Stomach (tissue), 9 donors: ENCODE results near the gene ATP6V0C. TPM values are rescaled to one million over a fixed set of nuclear protein-coding genes. Genes with fewer than 3 reads are reported as not detected.
"Not testable (repeated sequence)": the region's sequence is repeated elsewhere in the genome, so short reads cannot be mapped to it uniquely, and the experiment has no call there.

ENCODE experiments used
- DNase-seq, 2 donors: peaks; one replicate each; pipeline versions ENCODE4 v3.0.0 to v3.0.0-alpha.2; 2013 to 2019
- H3K27ac ChIP-seq, 5 donors: fragments of 200-600 bp in 4 of 5; sonication (generic) in 4 of 5; one replicate each; pipeline ENCODE4 v1.5.1; 2013 to 2019; ENCODE audit warnings: mild to moderate bottlenecking in 1 of 5, moderate library complexity in 1 of 5
- H3K27me3 ChIP-seq, 3 donors: fragments of 200-600 bp; sonication (generic); one replicate each; pipeline ENCODE4 v1.5.1; 2017 to 2019; ENCODE audit warnings: mixed run types in 1 of 3
- H3K36me3 ChIP-seq, 4 donors: fragments of 200-600 bp; sonication (generic); 1 replicate in 3 of 4; 2 replicates in 1 of 4; pipeline ENCODE4 v1.5.1; 2016 to 2019
- H3K4me1 ChIP-seq, 4 donors: fragments of 200-600 bp; sonication (generic); one replicate each; pipeline ENCODE4 v1.5.1; 2016 to 2019
- H3K4me3 ChIP-seq, 4 donors: fragments of 200-600 bp; sonication (generic) in 3 of 4; one replicate each; pipeline ENCODE4 v1.5.1; 2016 to 2019; ENCODE audit warnings: mild to moderate bottlenecking in 1 of 4
- H3K9me3 ChIP-seq, 4 donors: fragments of 200-600 bp; sonication (generic); one replicate each; pipeline ENCODE4 v1.5.1; 2016 to 2019
- EP300 ChIP-seq: sonication (generic); formaldehyde crosslinking; IDR thresholded peaks from one replicate; pipeline ENCODE4 v1.6.1; 2017; ENCODE audit warnings: antibody characterized with exemption
- POLR2A ChIP-seq, 4 donors: fragments of 450-650 bp; IDR thresholded peaks; one replicate each; pipeline ENCODE4 v1.6.1; 2016; ENCODE audit warnings: antibody characterized with exemption in 4 of 4, control low read depth in 2 of 4, mild to moderate bottlenecking in 1 of 4, moderate library complexity in 1 of 4
- POLR2AphosphoS5 ChIP-seq, 3 donors: sonication (generic); formaldehyde crosslinking; IDR thresholded peaks; one replicate each; pipeline ENCODE4 v1.6.1; 2016; ENCODE audit warnings: antibody characterized with exemption in 3 of 3
- WGBS, 5 donors: extraction: QIAGEN DNeasy Blood & Tissue Kit in 3 of 5; methylation state at CpG; one replicate each; pipeline versions ENCODE4 v1.1.5 to v1.1.7; 2013 to 2018; 5-methylcytosine and 5-hydroxymethylcytosine counted together
- intact Hi-C: fragments of 100-400 bp; cut with DNase I; formaldehyde crosslinking; loops from one replicate; pipeline ENCODE4 v1.15.1; 2023; ENCODE audit warnings: low total_unique reads
- polyA plus RNA-seq, 3 donors: library from polyadenylated mRNA; stranded (reverse); fragments of 200-250 nt; gene quantifications; one replicate each; pipeline ENCODE4 v1.2.3, GENCODE V29; 2013
- total RNA-seq, 5 donors: library from RNA; depleted of rRNA; stranded (reverse); fragments of >200 nt; gene quantifications; one replicate each; pipeline versions ENCODE4 v1.1.0 to v1.2.3, GENCODE V29; 2014 to 2016
- TF ChIP-seq, protein P1 (sequence below), 7 experiments: fragments of 450-650 bp in 4 of 7; fragments of 200-600 bp in 3 of 7; sonication (generic) in 3 of 7; IDR thresholded peaks; one replicate each; pipeline ENCODE4 v1.5.1; 2016 to 2019; ENCODE audit warnings: antibody characterized with exemption in 7 of 7, control low read depth in 2 of 7, mild to moderate bottlenecking in 1 of 7
- donor health status: healthy with polysubstance abuse.
- donor health status: Bipolar disorder and iron deficiency.
- donor health status: healthy.

Gene ATP6V0C
- total and polyA plus RNA-seq, 8 donors, result 8.1 to 169 (median 75.3) TPM

DNA sequence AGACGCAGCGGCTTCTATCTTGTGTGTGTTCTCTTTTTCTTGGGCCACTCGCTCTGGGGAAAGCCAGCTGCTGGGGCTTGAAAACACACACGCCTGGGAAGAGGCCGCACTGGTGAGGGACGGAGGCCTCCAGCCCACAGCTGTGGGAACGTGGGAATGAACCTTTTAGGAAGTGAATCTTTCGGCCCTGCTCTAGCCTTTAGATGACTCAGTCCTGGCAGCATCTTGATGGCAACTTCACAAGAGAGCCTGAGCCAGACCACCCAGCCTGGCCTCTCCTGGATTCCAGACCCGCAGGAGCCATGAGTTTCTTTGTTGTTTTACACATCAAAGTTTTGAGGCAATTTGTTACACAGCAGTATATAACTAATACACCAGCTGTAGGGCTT, 21.9 kb downstream of the ATP6V0C start:
- H3K36me3 ChIP-seq, result peaks cover 0 to 7% (median 0%) of the 10 kb centered on the region in 4 donors
- 51 to 82% (median 77%) methylated on average over 9 of the region's 9 CpGs for WGBS, 5 donors
- TF ChIP-seq, protein P1, sequence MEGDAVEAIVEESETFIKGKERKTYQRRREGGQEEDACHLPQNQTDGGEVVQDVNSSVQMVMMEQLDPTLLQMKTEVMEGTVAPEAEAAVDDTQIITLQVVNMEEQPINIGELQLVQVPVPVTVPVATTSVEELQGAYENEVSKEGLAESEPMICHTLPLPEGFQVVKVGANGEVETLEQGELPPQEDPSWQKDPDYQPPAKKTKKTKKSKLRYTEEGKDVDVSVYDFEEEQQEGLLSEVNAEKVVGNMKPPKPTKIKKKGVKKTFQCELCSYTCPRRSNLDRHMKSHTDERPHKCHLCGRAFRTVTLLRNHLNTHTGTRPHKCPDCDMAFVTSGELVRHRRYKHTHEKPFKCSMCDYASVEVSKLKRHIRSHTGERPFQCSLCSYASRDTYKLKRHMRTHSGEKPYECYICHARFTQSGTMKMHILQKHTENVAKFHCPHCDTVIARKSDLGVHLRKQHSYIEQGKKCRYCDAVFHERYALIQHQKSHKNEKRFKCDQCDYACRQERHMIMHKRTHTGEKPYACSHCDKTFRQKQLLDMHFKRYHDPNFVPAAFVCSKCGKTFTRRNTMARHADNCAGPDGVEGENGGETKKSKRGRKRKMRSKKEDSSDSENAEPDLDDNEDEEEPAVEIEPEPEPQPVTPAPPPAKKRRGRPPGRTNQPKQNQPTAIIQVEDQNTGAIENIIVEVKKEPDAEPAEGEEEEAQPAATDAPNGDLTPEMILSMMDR (IDR thresholded peaks at IDR 0.05), result no peak
- TF ChIP-seq EP300, result no peak
- TF ChIP-seq POLR2AphosphoS5 (IDR thresholded peaks at IDR 0.05), result no peak
- no peak for TF ChIP-seq POLR2A (IDR thresholded peaks at IDR 0.05)
- intact Hi-C loops, result loop anchor here (10.0 kb wide), 1 partner anchor 59 kb away; no protein-coding TSS in a partner anchor
- H3K9me3 ChIP-seq, result no peaks in the 10 kb centered on the region
- peaks cover 41 to 56% (median 46%) of the 10 kb centered on the region in 4 donors for H3K4me1 ChIP-seq
- peak in 1 of 2 donors; percentile 36 for DNase-seq
- H3K4me3 ChIP-seq, result no peak overlapping the region
- no peaks in the 10 kb centered on the region for H3K27me3 ChIP-seq
- peak overlapping the region; percentile 18 to 97 (median 89) for H3K27ac ChIP-seq

DNA sequence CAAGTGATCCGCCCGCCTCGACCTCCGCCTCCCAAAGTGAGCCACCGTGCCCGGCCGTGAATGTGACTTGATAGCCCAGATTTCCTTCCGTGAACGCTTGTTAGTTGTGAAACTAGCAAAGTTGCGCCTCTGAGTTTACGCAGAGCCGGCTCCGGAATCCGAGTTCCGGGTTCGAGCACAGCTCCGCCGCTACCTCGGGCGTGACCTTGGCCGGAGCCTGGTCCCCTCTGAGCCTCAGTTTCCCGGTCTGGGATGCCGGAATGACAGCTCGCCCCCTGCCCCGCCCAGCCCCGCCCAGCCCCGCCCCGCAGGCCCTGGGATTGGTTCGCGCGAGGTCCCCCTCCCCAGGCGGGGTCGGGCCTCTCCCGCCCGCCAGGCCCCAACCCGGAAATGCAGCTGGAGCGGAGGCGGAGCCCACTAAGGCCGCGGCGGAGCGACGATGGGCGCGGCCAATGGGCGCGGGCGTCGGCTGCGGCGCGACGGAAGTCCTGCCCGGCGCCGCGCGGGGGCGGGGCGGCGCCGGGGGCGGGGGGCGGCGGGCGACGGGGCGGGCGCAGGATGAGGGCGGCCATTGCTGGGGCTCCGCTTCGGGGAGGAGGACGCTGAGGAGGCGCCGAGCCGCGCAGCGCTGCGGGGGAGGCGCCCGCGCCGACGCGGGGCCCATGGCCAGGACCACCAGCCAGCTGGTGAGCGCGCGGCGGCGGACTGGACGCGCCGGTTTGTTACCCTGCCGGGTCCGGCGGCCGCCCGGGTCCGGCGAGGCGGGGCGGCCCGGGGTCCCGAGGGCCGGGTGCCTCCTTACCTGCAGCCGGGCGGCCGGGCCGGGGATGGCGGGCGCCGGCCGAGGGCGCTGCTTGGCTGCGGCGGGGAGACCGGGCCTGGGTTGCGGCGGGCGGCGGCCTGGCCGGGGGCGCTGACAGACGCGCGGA, 24.0 kb downstream of the ATP6V0C start, which contains the start of gene PDPK1:
TSS of gene PDPK1 (plus strand) at position 571 of the 929 bp plus-strand sequence. CDS start at position 663, 92 bp downstream.
- peaks cover 39 to 60% (median 47%) of the 10 kb centered on the region in 4 donors for H3K4me1 ChIP-seq
- peak within 1 kb of the TSS; percentile 89 to 98 (median 96) for H3K27ac ChIP-seq
- intact Hi-C loops, result loop anchor here (10.0 kb wide), 1 partner anchor 57 kb away; no protein-coding TSS in a partner anchor
- 0 to 1% (median 0%) methylated on average over 18 to 126 of the region's 126 CpGs for WGBS, 5 donors
- peak within 1 kb of the TSS; percentile 62 to 75 (median 64) for H3K4me3 ChIP-seq
- H3K9me3 ChIP-seq, result no peaks in the 10 kb centered on the region
- TF ChIP-seq, protein P1 (IDR thresholded peaks at IDR 0.05), result peak in 1 of 7 experiments; percentile 5
- no peak for TF ChIP-seq POLR2A (IDR thresholded peaks at IDR 0.05)
- no peak for TF ChIP-seq EP300
- TF ChIP-seq POLR2AphosphoS5 (IDR thresholded peaks at IDR 0.05), result peak in 2 of 3 donors; percentile 25 to 53
- H3K36me3 ChIP-seq, result peaks cover 0 to 5% (median 0%) of the 10 kb centered on the region in 4 donors
- peak; percentile 94 to 99 for DNase-seq
- H3K27me3 ChIP-seq, result no peaks in the 10 kb centered on the region

DNA sequence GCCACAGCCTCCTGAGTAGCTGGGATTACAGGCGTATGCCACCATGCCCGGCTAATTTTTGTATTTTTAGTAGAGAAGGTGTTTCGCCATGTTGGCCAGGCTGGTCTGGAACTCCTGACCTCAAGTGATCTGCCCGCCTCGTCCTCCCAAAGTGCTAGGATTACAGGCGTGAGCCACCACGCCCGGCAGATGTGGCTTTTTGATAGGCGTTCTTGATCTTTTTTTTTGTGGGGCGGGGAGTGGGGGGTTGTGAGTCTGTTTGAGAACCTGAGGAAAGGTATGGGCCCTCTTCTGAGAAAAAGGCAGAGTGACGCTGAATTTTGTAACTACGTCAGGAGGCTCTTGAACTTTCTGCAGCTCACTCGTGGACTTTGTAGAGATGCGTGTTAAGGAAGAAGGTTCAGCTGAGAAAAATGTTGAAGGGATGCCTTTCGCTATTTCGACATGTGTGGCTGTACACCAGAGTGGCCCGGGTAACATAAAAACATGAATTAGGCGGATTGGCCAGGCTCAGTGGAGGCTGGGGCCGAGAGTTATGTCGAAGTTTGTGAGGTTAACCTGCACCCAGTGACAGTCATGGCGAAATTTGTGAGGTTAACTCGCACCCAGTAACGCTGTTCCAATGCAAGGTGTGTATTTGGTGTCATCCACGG, 25.6 kb downstream of the ATP6V0C start:
- Histone ChIP-seq H3K4me3 (peak overlapping the region; percentile 62 to 75 (median 64)), H3K27ac (peak overlapping the region in 1 of 5 donors; percentile 17), H3K4me1 (peaks cover 35 to 57% (median 48%) of the 10 kb centered on the region in 4 donors)
- H3K27me3 ChIP-seq, H3K36me3 ChIP-seq, H3K9me3 ChIP-seq, DNase-seq: not testable (repeated sequence)
- intact Hi-C loops, result loop anchor here (10.0 kb wide), 1 partner anchor 55 kb away; no protein-coding TSS in a partner anchor
- WGBS, 5 donors, result 75 to 81% (median 77%) methylated on average over 24 of the region's 24 CpGs

DNA sequence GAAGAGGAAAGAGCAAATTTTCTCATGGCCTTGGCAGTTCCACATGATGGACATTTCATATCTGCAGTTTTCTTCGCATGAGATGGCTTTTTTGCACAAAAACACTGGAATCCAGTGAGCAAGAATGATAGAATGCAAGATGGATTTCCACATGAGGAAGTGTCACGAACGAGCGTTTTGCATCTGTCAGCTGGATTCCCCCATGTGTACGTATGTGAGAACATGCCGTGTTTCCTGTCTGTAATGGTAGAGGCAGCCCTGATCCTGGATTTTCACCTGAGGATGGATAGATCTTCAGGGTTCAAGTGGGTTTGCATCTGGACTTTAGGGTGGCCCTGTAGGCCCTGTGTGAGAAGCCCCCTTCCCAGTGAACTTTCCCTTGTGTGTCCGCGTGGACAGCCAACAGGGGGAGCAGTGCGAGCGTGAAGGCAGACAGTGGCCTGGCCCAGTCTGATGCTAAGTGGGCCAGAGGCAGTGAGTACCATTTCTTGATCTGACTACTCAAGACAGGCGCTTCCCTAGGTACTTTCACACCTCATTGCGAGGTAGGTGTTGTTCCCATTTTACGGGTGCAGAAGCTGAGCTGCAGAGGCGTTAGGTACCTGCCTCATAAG, 26.2 kb downstream of the ATP6V0C start:
- peak in 1 of 2 donors; percentile 30 for DNase-seq
- H3K27me3 ChIP-seq, H3K9me3 ChIP-seq, H3K36me3 ChIP-seq: not testable (repeated sequence)
- 45 to 53% (median 46%) methylated on average over 14 of the region's 14 CpGs for WGBS, 5 donors
- H3K4me1 ChIP-seq, result peaks cover 35 to 62% (median 48%) of the 10 kb centered on the region in 4 donors
- TF ChIP-seq, protein P1 (IDR thresholded peaks at IDR 0.05), result peak in 2 of 7 experiments; percentile 8 to 27
- H3K4me3 ChIP-seq, result peak overlapping the region in 2 of 4 donors; percentile 62 to 65
- peak overlapping the region in 2 of 5 donors; percentile 17 to 20 for H3K27ac ChIP-seq
- intact Hi-C loops, result loop anchor here (10.0 kb wide), 1 partner anchor 55 kb away; no protein-coding TSS in a partner anchor

- intact Hi-C loops, result not testable (repeated sequence)
- 52 to 100% (median 67%) methylated on average over 1 to 4 of the region's 4 CpGs for WGBS, 5 donors
Measured at GRCh38 chr16:2540912-2541311, 27.2 kb downstream of the ATP6V0C start.

DNA sequence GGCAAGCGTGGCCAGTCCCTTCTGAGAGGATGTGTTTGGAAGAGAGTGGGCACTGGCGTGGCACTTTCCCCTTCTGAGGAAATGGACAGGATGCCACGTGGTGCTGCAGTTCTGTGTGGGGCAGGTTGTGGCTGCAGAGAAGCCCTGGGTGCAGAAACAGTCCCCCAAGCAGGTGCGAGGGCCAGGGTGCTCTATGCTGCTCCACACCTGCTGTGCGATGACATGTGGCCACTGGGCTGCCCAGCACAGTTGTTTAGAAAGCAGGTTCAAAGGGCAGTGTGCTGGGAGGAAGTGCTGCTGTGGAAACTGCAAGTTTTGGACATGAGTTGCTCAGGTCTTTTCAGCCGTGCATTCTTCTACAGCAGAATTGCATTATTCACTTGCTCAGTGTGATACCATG, 27.7 kb downstream of the ATP6V0C start:
- H3K4me3 ChIP-seq, H3K27ac ChIP-seq, H3K36me3 ChIP-seq, H3K9me3 ChIP-seq, H3K27me3 ChIP-seq, intact Hi-C loops: not testable (repeated sequence)
- WGBS, 5 donors, result 26 to 40% (median 38%) methylated on average over 4 to 6 of the region's 6 CpGs
- peaks cover 39 to 67% (median 51%) of the 10 kb centered on the region in 4 donors for H3K4me1 ChIP-seq
- DNase-seq, result peak in 1 of 2 donors; percentile 12

More at GRCh38 chr16:2540912-2541311, 27.2 kb downstream of the ATP6V0C start:
- H3K9me3 ChIP-seq, H3K4me3 ChIP-seq, H3K27me3 ChIP-seq, DNase-seq, H3K36me3 ChIP-seq: not testable (repeated sequence)
- H3K4me1 ChIP-seq, result peaks cover 35 to 63% (median 50%) of the 10 kb centered on the region in 4 donors
- H3K27ac ChIP-seq, result peak overlapping the region in 1 of 5 donors; percentile 17

- H3K27me3 ChIP-seq, H3K27ac ChIP-seq, H3K36me3 ChIP-seq, H3K9me3 ChIP-seq, DNase-seq, H3K4me3 ChIP-seq, intact Hi-C loops: not testable (repeated sequence)
- peaks cover 27 to 58% (median 42%) of the 10 kb centered on the region in 4 donors for H3K4me1 ChIP-seq
- WGBS, 5 donors, result 84 to 92% (median 89%) methylated on average over 14 of the region's 14 CpGs
Measured at GRCh38 chr16:2543771-2544170, 30.0 kb downstream of the ATP6V0C start.
